ENCODE data around the gene CDH15. TPM values are rescaled to one million over a fixed set of nuclear protein-coding genes. Genes with fewer than 3 reads are reported as not detected.

CDH15 gene
- polyA plus RNA-seq, 1 experiment, result 0.07 TPM

DNA sequence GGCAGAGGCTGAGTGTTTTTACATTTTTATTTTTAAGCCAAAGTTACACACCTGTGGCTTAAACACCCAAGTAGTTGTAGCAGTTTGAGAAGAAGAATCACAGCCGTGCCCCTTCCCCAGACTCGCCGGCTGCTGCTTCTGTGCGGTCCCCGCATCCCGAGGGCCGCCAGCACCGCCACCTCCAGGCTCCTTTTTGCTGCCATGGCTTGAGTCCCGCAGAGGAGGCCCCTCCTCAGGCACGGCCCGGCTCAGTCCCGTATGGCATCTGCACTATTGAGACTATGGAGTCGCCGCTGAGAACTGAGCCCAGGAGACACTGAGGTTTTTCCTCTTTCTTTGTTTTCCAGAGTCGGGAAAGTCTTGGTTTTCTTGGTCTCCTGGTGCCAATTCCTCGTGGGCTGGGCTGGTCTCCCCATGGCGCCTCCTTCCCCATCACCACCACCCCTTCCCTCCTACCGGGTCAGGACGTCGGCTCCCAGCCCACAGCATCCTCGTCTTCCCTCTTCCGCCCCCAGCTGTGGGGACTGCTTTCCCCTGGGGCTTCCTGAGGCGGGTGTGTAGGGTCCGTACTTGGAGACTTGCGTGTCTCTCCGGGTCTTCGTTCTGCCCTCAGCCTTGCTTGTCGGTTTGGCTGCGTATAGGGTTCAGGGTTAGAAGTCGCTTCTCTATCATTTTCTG lies 32.6 kb upstream of the CDH15 start:
- no peak overlapping the region for H3K4me3 ChIP-seq (ENCODE audit: low read depth, low read length)
- ChIA-PET POLR2A (no interaction called here), CTCF (no interaction called here)
- H3K27me3 ChIP-seq (ENCODE audit: control insufficient read depth, insufficient read depth, low read length), result no peaks in the 10 kb centered on the region
- peaks cover 7% of the 10 kb centered on the region for H3K36me3 ChIP-seq (ENCODE audit: control insufficient read depth, insufficient read depth, low read length)
- DNase-seq (ENCODE audit: low read depth), result no peak
- TF ChIP-seq, protein P1, sequence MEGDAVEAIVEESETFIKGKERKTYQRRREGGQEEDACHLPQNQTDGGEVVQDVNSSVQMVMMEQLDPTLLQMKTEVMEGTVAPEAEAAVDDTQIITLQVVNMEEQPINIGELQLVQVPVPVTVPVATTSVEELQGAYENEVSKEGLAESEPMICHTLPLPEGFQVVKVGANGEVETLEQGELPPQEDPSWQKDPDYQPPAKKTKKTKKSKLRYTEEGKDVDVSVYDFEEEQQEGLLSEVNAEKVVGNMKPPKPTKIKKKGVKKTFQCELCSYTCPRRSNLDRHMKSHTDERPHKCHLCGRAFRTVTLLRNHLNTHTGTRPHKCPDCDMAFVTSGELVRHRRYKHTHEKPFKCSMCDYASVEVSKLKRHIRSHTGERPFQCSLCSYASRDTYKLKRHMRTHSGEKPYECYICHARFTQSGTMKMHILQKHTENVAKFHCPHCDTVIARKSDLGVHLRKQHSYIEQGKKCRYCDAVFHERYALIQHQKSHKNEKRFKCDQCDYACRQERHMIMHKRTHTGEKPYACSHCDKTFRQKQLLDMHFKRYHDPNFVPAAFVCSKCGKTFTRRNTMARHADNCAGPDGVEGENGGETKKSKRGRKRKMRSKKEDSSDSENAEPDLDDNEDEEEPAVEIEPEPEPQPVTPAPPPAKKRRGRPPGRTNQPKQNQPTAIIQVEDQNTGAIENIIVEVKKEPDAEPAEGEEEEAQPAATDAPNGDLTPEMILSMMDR (IDR thresholded peaks at IDR 0.05; ENCODE audit: insufficient read depth, low read depth, low read length), result no peak

DNA sequence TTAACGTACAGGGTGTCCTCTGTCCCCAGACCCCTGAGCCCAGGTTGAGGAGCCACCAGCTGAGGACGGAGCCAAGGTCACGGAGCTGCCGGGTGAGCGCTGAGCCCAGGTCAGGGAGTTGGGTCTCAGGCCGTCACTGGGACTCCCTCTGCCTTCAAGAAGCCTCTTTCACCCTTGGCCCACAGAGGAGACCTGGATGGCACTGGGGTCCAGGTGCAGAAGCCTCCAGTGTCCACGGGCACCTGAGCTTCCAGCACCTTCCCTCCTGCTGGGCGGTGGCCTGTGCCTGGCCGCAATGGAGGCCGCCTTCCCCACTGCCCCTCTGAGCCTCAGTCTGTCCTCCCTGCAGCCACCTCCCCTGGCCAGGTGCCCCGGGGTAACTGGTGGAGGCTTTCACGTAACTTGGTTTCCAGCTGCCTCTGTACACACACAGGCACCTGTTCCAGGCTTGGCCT lies 31.6 kb upstream of the CDH15 start:
- DNase-seq (ENCODE audit: low read depth), result no peak
- ChIA-PET CTCF (no interaction called here), POLR2A (no interaction called here)
- TF ChIP-seq, protein P1 (IDR thresholded peaks at IDR 0.05; ENCODE audit: insufficient read depth, low read depth, low read length), result no peak
- Histone ChIP-seq H3K4me3 (ENCODE audit: low read depth, low read length) (no peak overlapping the region), H3K36me3 (ENCODE audit: control insufficient read depth, insufficient read depth, low read length) (peaks cover 7% of the 10 kb centered on the region), H3K27me3 (ENCODE audit: control insufficient read depth, insufficient read depth, low read length) (no peaks in the 10 kb centered on the region)

DNA sequence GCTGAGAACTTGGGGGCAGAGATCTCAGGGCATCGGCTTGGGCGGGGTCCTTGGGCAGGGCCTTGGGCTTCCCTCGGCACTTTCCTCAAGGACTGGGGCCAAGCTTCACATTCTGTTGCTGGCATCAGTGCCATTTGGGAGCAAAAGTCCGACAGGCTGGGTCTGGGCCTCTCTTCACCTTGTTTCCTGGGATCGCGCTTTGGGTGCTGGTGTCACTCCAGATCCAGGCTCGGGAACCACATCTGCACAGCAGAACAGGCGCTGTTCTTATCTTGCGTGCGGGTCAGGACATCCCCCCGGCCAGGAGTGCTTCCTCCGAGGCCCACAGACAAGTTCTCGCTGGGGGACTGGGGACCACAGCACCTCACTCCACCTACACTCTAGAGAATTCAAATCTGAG lies 31.1 kb upstream of the CDH15 start:
- no peak overlapping the region for H3K4me3 ChIP-seq (ENCODE audit: low read depth, low read length)
- DNase-seq (ENCODE audit: low read depth), result no peak
- no peaks in the 10 kb centered on the region for H3K27me3 ChIP-seq (ENCODE audit: control insufficient read depth, insufficient read depth, low read length)
- ChIA-PET POLR2A (no interaction called here), CTCF (no interaction called here)
- TF ChIP-seq, protein P1 (IDR thresholded peaks at IDR 0.05; ENCODE audit: insufficient read depth, low read depth, low read length), result no peak
- H3K36me3 ChIP-seq (ENCODE audit: control insufficient read depth, insufficient read depth, low read length), result peaks cover 7% of the 10 kb centered on the region

DNA sequence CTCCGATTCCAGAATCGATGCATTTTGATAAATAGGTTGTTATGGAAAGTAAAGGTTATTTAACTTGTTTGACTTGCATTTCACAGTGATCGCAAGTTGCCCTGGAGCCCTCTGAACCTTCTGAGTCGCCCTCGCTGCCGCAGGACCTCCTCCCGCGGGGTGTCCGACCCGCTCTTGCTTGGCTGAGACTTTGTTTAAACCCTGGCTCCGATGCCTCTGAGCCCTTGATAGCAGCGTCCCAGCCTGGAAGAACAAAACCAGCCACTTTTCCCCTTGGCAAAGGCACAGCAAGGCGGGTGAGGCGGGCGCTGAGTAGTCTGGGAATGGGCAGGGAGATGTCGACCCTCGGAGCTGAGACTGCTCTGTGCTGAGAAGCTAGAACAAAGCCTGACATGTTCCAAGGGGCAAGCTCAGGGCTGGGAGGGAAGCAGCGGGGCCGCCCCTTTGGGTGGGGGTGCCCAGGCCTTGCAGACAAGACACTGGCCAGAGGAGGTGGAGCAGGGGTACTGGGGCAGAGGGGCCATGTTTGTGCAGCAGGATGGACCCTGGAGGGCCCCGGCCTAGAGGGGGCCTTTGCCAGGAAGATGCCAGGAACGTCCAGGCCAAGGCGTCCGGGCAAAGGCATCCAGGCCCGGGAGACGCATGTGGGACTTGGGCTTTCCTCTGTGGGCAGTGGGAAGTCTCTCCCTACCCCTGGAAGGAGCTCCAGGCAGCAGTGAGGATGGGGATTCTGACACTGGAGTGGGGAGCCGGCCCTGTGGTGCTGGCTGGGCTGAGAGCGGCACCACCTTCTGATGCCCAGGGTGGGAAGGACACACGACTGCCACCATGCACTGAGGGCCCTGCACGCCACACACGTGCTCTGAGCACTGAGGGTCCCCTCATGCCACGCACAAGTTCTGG lies 30.3 kb upstream of the CDH15 start:
- TF ChIP-seq, protein P1 (IDR thresholded peaks at IDR 0.05; ENCODE audit: insufficient read depth, low read depth, low read length), result no peak
- ChIA-PET CTCF (no interaction called here), POLR2A (no interaction called here)
- no peak overlapping the region for H3K4me3 ChIP-seq (ENCODE audit: low read depth, low read length)
- peaks cover 10% of the 10 kb centered on the region for H3K36me3 ChIP-seq (ENCODE audit: control insufficient read depth, insufficient read depth, low read length)
- no peak for DNase-seq (ENCODE audit: low read depth)
- no peaks in the 10 kb centered on the region for H3K27me3 ChIP-seq (ENCODE audit: control insufficient read depth, insufficient read depth, low read length)

DNA sequence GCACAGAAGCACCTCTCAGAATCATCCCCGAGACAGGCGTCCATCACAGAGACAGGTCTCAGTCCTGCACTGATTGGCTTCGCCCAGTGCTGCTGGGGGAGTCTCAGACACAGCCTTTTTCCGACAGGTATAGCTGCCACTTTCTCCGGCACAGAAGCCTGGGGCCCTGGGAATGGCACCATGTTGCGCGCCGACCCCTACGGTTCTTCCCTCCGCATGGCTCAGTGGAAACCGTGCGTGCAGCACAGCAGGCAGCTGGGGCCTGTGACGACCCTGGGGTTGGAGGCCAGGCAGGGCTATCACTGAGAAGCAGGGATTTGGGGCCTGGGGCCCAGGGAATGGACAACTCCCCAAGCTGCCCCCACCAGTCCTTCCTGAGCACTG lies 29.7 kb upstream of the CDH15 start:
- peaks cover 12% of the 10 kb centered on the region for H3K36me3 ChIP-seq (ENCODE audit: control insufficient read depth, insufficient read depth, low read length)
- POLR2A ChIA-PET, result no interaction called here
- H3K4me3 ChIP-seq (ENCODE audit: low read depth, low read length), result no peak overlapping the region
- DNase-seq (ENCODE audit: low read depth), result no peak
- H3K27me3 ChIP-seq (ENCODE audit: control insufficient read depth, insufficient read depth, low read length), result no peaks in the 10 kb centered on the region
- CTCF ChIA-PET, result no interaction called here
- TF ChIP-seq, protein P1 (IDR thresholded peaks at IDR 0.05; ENCODE audit: insufficient read depth, low read depth, low read length), result no peak
